BE2C (cell line): ENCODE data around the gene CYP27A1.

ENCODE experiments used
- DNase-seq: peaks from one replicate; pipeline ENCODE4 v3.0.0-alpha.2; 2020
- H3K27me3 ChIP-seq: fragments of 250-450 bp; sonication (Bioruptor Pico); 2 replicates; pipeline ENCODE4 v1.5.1; 2020; ENCODE audit warnings: mild to moderate bottlenecking
- H3K36me3 ChIP-seq: fragments of 250-450 bp; sonication (Bioruptor Pico); 2 replicates; pipeline ENCODE4 v1.5.1; 2020; ENCODE audit warnings: mild to moderate bottlenecking
- H3K4me1 ChIP-seq: fragments of 250-450 bp; sonication (Bioruptor Pico); 2 replicates; pipeline ENCODE4 v1.5.1; 2020
- H3K4me3 ChIP-seq: 2 replicates; pipeline ENCODE4 v1.5.1; 2011; ENCODE audit warnings: low read depth, low read length
- H3K9me3 ChIP-seq: fragments of 250-450 bp; sonication (Bioruptor Pico); 2 replicates; pipeline ENCODE4 v1.5.1; 2020
- CTCF ChIP-seq: IDR thresholded peaks from 2 replicates; pipeline ENCODE4 v1.5.1; 2012; ENCODE audit warnings: mild to moderate bottlenecking, low read depth, low read length

Gene CYP27A1

GRCh38 chr2:218780046-218780445 lies 1.9 kb upstream of the CYP27A1 start:
- H3K9me3 ChIP-seq, result peaks cover 4% of the 10 kb centered on the region
- no peaks in the 10 kb centered on the region for H3K27me3 ChIP-seq
- no peak overlapping the region for H3K4me3 ChIP-seq
- DNase-seq, result no peak
- no peaks in the 10 kb centered on the region for H3K36me3 ChIP-seq
- TF ChIP-seq CTCF, result no peak
- no peaks in the 10 kb centered on the region for H3K4me1 ChIP-seq

- no peak for DNase-seq
- Histone ChIP-seq H3K4me3 (peak overlapping the region; percentile 57), H3K9me3 (peaks cover 4% of the 10 kb centered on the region), H3K4me1 (no peaks in the 10 kb centered on the region), H3K27me3 (no peaks in the 10 kb centered on the region), H3K36me3 (no peaks in the 10 kb centered on the region)
- no peak for TF ChIP-seq CTCF
These were observed 876 bp upstream of the CYP27A1 start for GRCh38 chr2:218780851-218781690.

- no peaks in the 10 kb centered on the region for H3K4me1 ChIP-seq
- H3K4me3 ChIP-seq, result no peak overlapping the region; the same call in 1 of the 2 replicates
- H3K9me3 ChIP-seq, result peaks cover 4% of the 10 kb centered on the region
- no peaks in the 10 kb centered on the region for H3K36me3 ChIP-seq
- no peaks in the 10 kb centered on the region for H3K27me3 ChIP-seq
- DNase-seq, result no peak
- no peak for TF ChIP-seq CTCF
These were observed 539 bp downstream of the CYP27A1 start for GRCh38 chr2:218782528-218782844.

GRCh38 chr2:218783688-218784087 lies 1.7 kb downstream of the CYP27A1 start:
- Histone ChIP-seq H3K9me3 (no peaks in the 10 kb centered on the region), H3K27me3 (no peaks in the 10 kb centered on the region), H3K4me1 (no peaks in the 10 kb centered on the region), H3K36me3 (no peaks in the 10 kb centered on the region), H3K4me3 (no peak overlapping the region)
- DNase-seq, result no peak
- no peak for TF ChIP-seq CTCF

- H3K4me1 ChIP-seq, result no peaks in the 10 kb centered on the region
- H3K36me3 ChIP-seq, result no peaks in the 10 kb centered on the region
- TF ChIP-seq CTCF, result no peak
- H3K9me3 ChIP-seq, result no peaks in the 10 kb centered on the region
- no peak for DNase-seq
- no peak overlapping the region for H3K4me3 ChIP-seq
- H3K27me3 ChIP-seq, result no peaks in the 10 kb centered on the region
These were observed 3.2 kb downstream of the CYP27A1 start for GRCh38 chr2:218785103-218785502.

GRCh38 chr2:218786133-218786532 lies 4.2 kb downstream of the CYP27A1 start:
- no peaks in the 10 kb centered on the region for H3K4me1 ChIP-seq
- TF ChIP-seq CTCF, result no peak
- DNase-seq, result no peak
- no peaks in the 10 kb centered on the region for H3K27me3 ChIP-seq
- H3K36me3 ChIP-seq, result no peaks in the 10 kb centered on the region
- no peaks in the 10 kb centered on the region for H3K9me3 ChIP-seq
- H3K4me3 ChIP-seq, result no peak overlapping the region
